Large intestine (tissue), 3 donors: ENCODE measurements around the gene ETDC. TPM values are rescaled to one million over a fixed set of nuclear protein-coding genes. Genes with fewer than 3 reads are reported as not detected.
"Not testable (repeated sequence)": the region's sequence is repeated elsewhere in the genome, so short reads cannot be mapped to it uniquely, and the experiment has no call there.

Experiments
- DNase-seq, 2 donors: peaks; one replicate each; pipeline versions ENCODE4 v3.0.0 to v3.0.0-alpha.2; 2013
- H3K27ac ChIP-seq: one replicate; pipeline ENCODE4 v1.5.1; 2013; ENCODE audit warnings: low read length
- H3K27me3 ChIP-seq: 2 replicates; pipeline ENCODE4 v1.6.1; 2013; ENCODE audit warnings: low read length; ENCODE audit not compliant: control insufficient read depth, insufficient read depth
- H3K36me3 ChIP-seq: 2 replicates; pipeline ENCODE4 v1.6.1; 2013; ENCODE audit warnings: low read length; ENCODE audit not compliant: control insufficient read depth, insufficient read depth
- H3K4me1 ChIP-seq: one replicate; pipeline ENCODE4 v1.6.1; 2013; ENCODE audit warnings: low read length; ENCODE audit not compliant: control insufficient read depth, insufficient read depth
- H3K4me3 ChIP-seq: one replicate; pipeline ENCODE4 v1.5.1; 2013; ENCODE audit warnings: low read length
- H3K9me3 ChIP-seq: one replicate; pipeline ENCODE4 v1.6.1; 2013; ENCODE audit warnings: mild to moderate bottlenecking, low read depth, low read length, moderate library complexity; ENCODE audit not compliant: control insufficient read depth
- WGBS: methylation state at CpG from one replicate; pipeline ENCODE4 v1.1.5; 2013; ENCODE audit warnings: low lambda C conversion rate; ENCODE audit not compliant: insufficient coverage; 5-methylcytosine and 5-hydroxymethylcytosine counted together
- polyA plus RNA-seq: library from polyadenylated mRNA; unstranded; fragments of 120-200 nt; gene quantifications from one replicate; pipeline ENCODE4 v1.2.1, GENCODE V29; 2013

Gene ETDC
- polyA plus RNA-seq, 1 donor, result not detected

GRCh38 chrX:135304741-135305140 is 4.5 kb upstream of the ETDC start:
- no peaks in the 10 kb centered on the region for H3K36me3 ChIP-seq
- WGBS, result no CpG with 5 or more reads among the region's 2 CpGs

GRCh38 chrX:135307171-135307570 is 2.1 kb upstream of the ETDC start:
- Histone ChIP-seq H3K4me3 (no peak overlapping the region), H3K36me3 (no peaks in the 10 kb centered on the region), H3K27me3 (no peaks in the 10 kb centered on the region), H3K9me3 (no peaks in the 10 kb centered on the region), H3K4me1 (no peaks in the 10 kb centered on the region), H3K27ac (no peak overlapping the region)
- no CpG with 5 or more reads among the region's 3 CpGs for WGBS
- DNase-seq, result no peak

More at GRCh38 chrX:135304741-135305140, 4.5 kb upstream of the ETDC start:
- H3K9me3 ChIP-seq, result no peaks in the 10 kb centered on the region
- no peak overlapping the region for H3K4me3 ChIP-seq
- no peaks in the 10 kb centered on the region for H3K4me1 ChIP-seq
- DNase-seq, result no peak
- H3K27me3 ChIP-seq, result no peaks in the 10 kb centered on the region
- no peak overlapping the region for H3K27ac ChIP-seq

- no peaks in the 10 kb centered on the region for H3K36me3 ChIP-seq
- no peaks in the 10 kb centered on the region for H3K9me3 ChIP-seq
- no CpG with 5 or more reads among the region's 1 CpG for WGBS
- no peak overlapping the region for H3K4me3 ChIP-seq
- no peaks in the 10 kb centered on the region for H3K4me1 ChIP-seq
- no peaks in the 10 kb centered on the region for H3K27me3 ChIP-seq
- DNase-seq, result no peak
- H3K27ac ChIP-seq, result no peak overlapping the region
Measured at GRCh38 chrX:135308345-135308855, 880 bp upstream of the ETDC start.

- Histone ChIP-seq H3K27ac (no peak overlapping the region), H3K36me3 (peaks cover 3% of the 10 kb centered on the region), H3K4me1 (no peaks in the 10 kb centered on the region), H3K4me3 (no peak overlapping the region), H3K9me3 (peaks cover 10% of the 10 kb centered on the region), H3K27me3 (no peaks in the 10 kb centered on the region)
- WGBS, result no CpG with 5 or more reads among the region's 1 CpG
- DNase-seq, result no peak
Measured at GRCh38 chrX:135315864-135316263, 6.6 kb downstream of the ETDC start.

- Histone ChIP-seq H3K27ac (no peak overlapping the region), H3K27me3 (no peaks in the 10 kb centered on the region), H3K36me3 (peaks cover 3% of the 10 kb centered on the region), H3K4me1 (no peaks in the 10 kb centered on the region), H3K9me3 (peaks cover 3% of the 10 kb centered on the region), H3K4me3 (no peak overlapping the region)
- DNase-seq, result no peak
- WGBS, result no CpG with 5 or more reads among the region's 5 CpGs
Measured at GRCh38 chrX:135324463-135324862, 15.2 kb downstream of the ETDC start.

- not testable (repeated sequence) for H3K4me3 ChIP-seq, H3K4me1 ChIP-seq, H3K27ac ChIP-seq, H3K9me3 ChIP-seq, DNase-seq, H3K27me3 ChIP-seq, H3K36me3 ChIP-seq
- no CpG with 5 or more reads among the region's 32 CpGs for WGBS
Measured at GRCh38 chrX:135325036-135325818, 15.9 kb downstream of the ETDC start.

- no peaks in the 10 kb centered on the region for H3K4me1 ChIP-seq
- H3K36me3 ChIP-seq, result peaks cover 3% of the 10 kb centered on the region
- no peaks in the 10 kb centered on the region for H3K27me3 ChIP-seq
- H3K27ac ChIP-seq, result no peak overlapping the region
- H3K4me3 ChIP-seq, result no peak overlapping the region
- H3K9me3 ChIP-seq, result peaks cover 3% of the 10 kb centered on the region
- no peak for DNase-seq
Measured at GRCh38 chrX:135327299-135327698, 18.0 kb downstream of the ETDC start.

GRCh38 chrX:135328421-135329005 is 19.2 kb downstream of the ETDC start:
- no CpG with 5 or more reads among the region's 3 CpGs for WGBS
- no peak for DNase-seq
- H3K27ac ChIP-seq, result no peak overlapping the region
- H3K36me3 ChIP-seq, result peaks cover 3% of the 10 kb centered on the region
- H3K4me1 ChIP-seq, result no peaks in the 10 kb centered on the region
- H3K4me3 ChIP-seq, result no peak overlapping the region
- H3K9me3 ChIP-seq, result peaks cover 6% of the 10 kb centered on the region
- no peaks in the 10 kb centered on the region for H3K27me3 ChIP-seq

- DNase-seq, result no peak
- H3K4me1 ChIP-seq, result no peaks in the 10 kb centered on the region
- WGBS, result no CpG with 5 or more reads among the region's 1 CpG
- H3K4me3 ChIP-seq, result no peak overlapping the region
- peaks cover 3% of the 10 kb centered on the region for H3K9me3 ChIP-seq
- H3K27me3 ChIP-seq, result no peaks in the 10 kb centered on the region
- H3K36me3 ChIP-seq, result peaks cover 3% of the 10 kb centered on the region
- H3K27ac ChIP-seq, result no peak overlapping the region
Measured at GRCh38 chrX:135330706-135331105, 21.4 kb downstream of the ETDC start.

GRCh38 chrX:135331525-135331924 is 22.2 kb downstream of the ETDC start:
- DNase-seq, result no peak
- Histone ChIP-seq H3K4me3 (no peak overlapping the region), H3K27ac (no peak overlapping the region), H3K27me3 (no peaks in the 10 kb centered on the region), H3K4me1 (no peaks in the 10 kb centered on the region), H3K9me3 (peaks cover 3% of the 10 kb centered on the region), H3K36me3 (peaks cover 3% of the 10 kb centered on the region)
- no CpG with 5 or more reads among the region's 2 CpGs for WGBS
